ENCODE data around the gene ARFGAP2.

Gene ARFGAP2

DNA sequence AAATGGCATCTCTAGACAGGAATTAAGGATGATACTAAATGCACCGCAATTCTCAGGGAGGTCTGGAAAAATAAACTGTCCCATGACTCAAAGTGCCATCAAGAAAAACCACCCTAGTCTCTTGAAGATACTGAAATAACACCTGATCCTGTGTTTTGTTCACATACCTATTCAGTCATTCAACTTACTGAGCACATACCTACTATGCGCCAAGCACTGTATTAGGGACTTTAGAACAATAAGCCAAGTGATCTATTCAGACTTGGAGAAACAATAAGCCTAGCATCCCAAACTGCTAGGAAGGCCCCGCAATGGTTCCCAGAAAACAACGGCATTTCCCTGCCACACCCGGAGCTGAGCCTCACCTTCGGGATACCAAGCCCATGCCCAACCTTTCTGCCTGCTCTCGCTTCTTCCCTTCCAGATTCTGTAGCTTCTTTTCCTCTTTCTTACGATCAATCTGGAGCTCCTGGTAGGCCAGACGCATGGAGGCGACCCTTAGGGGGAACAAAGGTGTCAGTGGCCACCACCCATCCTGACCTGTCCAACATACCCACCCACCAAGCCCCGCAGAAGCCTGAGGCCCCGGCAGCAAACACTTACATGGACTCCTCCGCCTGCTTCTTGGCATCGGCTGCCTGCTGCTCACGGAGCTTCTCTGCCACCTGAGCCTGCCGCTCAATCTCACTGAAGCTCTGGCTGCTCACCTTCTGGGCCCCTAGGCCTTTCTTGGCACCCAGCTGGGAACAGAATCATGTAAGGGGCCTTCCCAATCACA, 5.4 kb downstream of the ARFGAP2 start:
- H3K27ac ChIP-seq, result no peak overlapping the region
- H3K4me2 ChIP-seq, result no peak overlapping the region
- TF ChIP-seq, protein P1, sequence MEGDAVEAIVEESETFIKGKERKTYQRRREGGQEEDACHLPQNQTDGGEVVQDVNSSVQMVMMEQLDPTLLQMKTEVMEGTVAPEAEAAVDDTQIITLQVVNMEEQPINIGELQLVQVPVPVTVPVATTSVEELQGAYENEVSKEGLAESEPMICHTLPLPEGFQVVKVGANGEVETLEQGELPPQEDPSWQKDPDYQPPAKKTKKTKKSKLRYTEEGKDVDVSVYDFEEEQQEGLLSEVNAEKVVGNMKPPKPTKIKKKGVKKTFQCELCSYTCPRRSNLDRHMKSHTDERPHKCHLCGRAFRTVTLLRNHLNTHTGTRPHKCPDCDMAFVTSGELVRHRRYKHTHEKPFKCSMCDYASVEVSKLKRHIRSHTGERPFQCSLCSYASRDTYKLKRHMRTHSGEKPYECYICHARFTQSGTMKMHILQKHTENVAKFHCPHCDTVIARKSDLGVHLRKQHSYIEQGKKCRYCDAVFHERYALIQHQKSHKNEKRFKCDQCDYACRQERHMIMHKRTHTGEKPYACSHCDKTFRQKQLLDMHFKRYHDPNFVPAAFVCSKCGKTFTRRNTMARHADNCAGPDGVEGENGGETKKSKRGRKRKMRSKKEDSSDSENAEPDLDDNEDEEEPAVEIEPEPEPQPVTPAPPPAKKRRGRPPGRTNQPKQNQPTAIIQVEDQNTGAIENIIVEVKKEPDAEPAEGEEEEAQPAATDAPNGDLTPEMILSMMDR (conservative IDR thresholded peaks at IDR 0.05; ENCODE audit: low read depth, low read length), result no peak
- H2AFZ ChIP-seq (ENCODE audit: low read depth), result no peak overlapping the region
- peaks cover 16% of the 10 kb centered on the region for H3K4me1 ChIP-seq (ENCODE audit: low read depth, poor library complexity, severe bottlenecking)
- H3K79me2 ChIP-seq (ENCODE audit: insufficient read depth, low read depth), result peaks cover 63% of the 10 kb centered on the region
- peaks cover 4% of the 10 kb centered on the region; the same call in 1 of the 2 replicates for H3K36me3 ChIP-seq (ENCODE audit: insufficient read depth)
- H3K4me3 ChIP-seq (IDR thresholded peaks at IDR 0.05; ENCODE audit: insufficient read depth, low read depth, low read length), result no peak overlapping the region
- no peaks in the 10 kb centered on the region for H3K27me3 ChIP-seq (ENCODE audit: insufficient read depth, low read depth)
- no peaks in the 10 kb centered on the region for H4K20me1 ChIP-seq (ENCODE audit: insufficient read depth)
- H3K9ac ChIP-seq, result no peak overlapping the region

DNA sequence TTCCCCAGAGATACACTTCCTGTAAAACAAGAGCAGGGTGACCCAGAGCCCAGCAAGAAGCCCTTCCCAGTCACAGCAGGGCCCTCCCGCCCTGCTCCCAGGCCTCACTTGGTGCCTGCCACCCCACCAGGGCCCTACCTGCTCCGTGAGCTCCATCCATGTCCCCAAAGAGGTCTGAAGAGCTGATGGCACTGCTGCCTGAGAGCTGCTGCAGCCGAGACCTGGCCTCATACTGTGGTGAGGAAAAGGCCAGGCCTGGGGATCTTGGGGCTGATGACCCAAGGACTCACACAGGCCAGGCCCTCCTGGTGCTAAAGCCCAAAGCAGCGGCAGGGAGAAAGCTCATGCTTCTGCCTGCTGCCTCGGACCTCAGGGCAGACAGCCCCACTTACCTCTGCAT, 10.3 kb downstream of the ARFGAP2 start:
- Histone ChIP-seq H3K36me3 (ENCODE audit: insufficient read depth) (no peaks in the 10 kb centered on the region; the same call in 1 of the 2 replicates), H3K4me3 (IDR thresholded peaks at IDR 0.05; ENCODE audit: insufficient read depth, low read depth, low read length) (no peak overlapping the region), H3K4me1 (ENCODE audit: low read depth, poor library complexity, severe bottlenecking) (peaks cover 3% of the 10 kb centered on the region), H2AFZ (ENCODE audit: low read depth) (no peak overlapping the region), H3K9ac (no peak overlapping the region), H3K27ac (no peak overlapping the region), H3K4me2 (no peak overlapping the region), H4K20me1 (ENCODE audit: insufficient read depth) (no peaks in the 10 kb centered on the region), H3K27me3 (ENCODE audit: insufficient read depth, low read depth) (no peaks in the 10 kb centered on the region), H3K79me2 (ENCODE audit: insufficient read depth, low read depth) (peaks cover 19% of the 10 kb centered on the region)
- TF ChIP-seq, protein P1 (conservative IDR thresholded peaks at IDR 0.05; ENCODE audit: low read depth, low read length), result no peak

DNA sequence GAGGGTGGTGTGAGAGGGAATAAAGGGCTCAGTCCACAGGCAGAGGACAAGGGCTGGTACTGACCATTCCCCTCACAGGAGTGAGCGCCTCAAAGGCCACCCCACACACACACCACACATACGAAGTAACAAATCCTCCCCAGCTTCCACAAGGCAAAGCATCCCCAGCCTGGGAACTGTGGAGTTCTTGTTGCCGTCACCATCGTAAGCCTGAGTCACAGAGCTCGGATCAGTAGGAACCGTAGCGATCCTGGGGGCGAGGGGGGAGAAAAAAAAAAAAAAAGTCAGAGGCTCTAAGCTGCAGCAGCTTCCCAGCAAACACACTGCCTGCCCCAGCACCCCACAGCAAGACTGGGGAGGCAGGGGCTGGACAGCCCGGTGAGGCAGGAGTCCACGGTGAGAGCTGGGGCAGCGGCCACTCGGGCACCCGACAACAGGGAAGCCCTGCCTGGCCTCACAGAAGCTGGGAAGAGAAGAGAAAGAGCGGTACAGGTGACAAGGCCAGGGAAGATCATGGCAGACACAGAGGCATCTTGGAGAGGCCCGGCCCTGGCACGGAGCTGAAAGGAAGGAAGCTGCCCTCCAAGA, 11.3 kb downstream of the ARFGAP2 start:
- Histone ChIP-seq H3K27ac (no peak overlapping the region), H3K9ac (no peak overlapping the region), H2AFZ (ENCODE audit: low read depth) (no peak overlapping the region), H4K20me1 (ENCODE audit: insufficient read depth) (no peaks in the 10 kb centered on the region), H3K36me3 (ENCODE audit: insufficient read depth) (no peaks in the 10 kb centered on the region; the same call in 1 of the 2 replicates), H3K27me3 (ENCODE audit: insufficient read depth, low read depth) (no peaks in the 10 kb centered on the region), H3K4me3 (IDR thresholded peaks at IDR 0.05; ENCODE audit: insufficient read depth, low read depth, low read length) (no peak overlapping the region), H3K4me1 (ENCODE audit: low read depth, poor library complexity, severe bottlenecking) (peaks cover 3% of the 10 kb centered on the region), H3K79me2 (ENCODE audit: insufficient read depth, low read depth) (peaks cover 10% of the 10 kb centered on the region), H3K4me2 (no peak overlapping the region)
- TF ChIP-seq, protein P1 (conservative IDR thresholded peaks at IDR 0.05; ENCODE audit: low read depth, low read length), result no peak

DNA sequence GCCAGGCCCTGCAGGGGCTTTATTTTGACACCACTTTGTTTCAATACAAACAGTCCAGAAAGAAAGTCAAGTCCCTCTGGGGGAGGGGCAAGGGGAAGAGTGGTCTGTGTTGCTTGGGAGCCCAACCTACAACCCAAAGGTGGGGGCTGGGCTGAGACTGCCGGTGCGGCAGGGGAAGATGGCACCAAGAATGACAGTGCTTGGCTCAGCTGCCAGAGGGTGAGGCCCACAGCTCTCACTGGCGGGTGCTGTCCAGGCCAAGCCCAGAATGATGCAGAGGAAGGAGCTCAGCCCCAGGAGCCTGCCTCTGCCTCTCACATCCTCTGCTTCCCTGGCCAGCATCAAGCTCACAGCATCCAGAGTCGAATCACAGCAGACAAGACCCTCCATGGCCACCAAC, 12.4 kb downstream of the ARFGAP2 start:
- no peaks in the 10 kb centered on the region; the same call in 1 of the 2 replicates for H3K36me3 ChIP-seq (ENCODE audit: insufficient read depth)
- TF ChIP-seq, protein P1 (conservative IDR thresholded peaks at IDR 0.05; ENCODE audit: low read depth, low read length), result no peak

More for the DNA sequence above, 12.4 kb downstream of the ARFGAP2 start:
- Histone ChIP-seq H3K4me1 (ENCODE audit: low read depth, poor library complexity, severe bottlenecking) (peaks cover 3% of the 10 kb centered on the region), H4K20me1 (ENCODE audit: insufficient read depth) (no peaks in the 10 kb centered on the region), H3K9ac (no peak overlapping the region), H3K4me3 (IDR thresholded peaks at IDR 0.05; ENCODE audit: insufficient read depth, low read depth, low read length) (no peak overlapping the region), H2AFZ (ENCODE audit: low read depth) (no peak overlapping the region), H3K27ac (no peak overlapping the region), H3K27me3 (ENCODE audit: insufficient read depth, low read depth) (no peaks in the 10 kb centered on the region), H3K79me2 (ENCODE audit: insufficient read depth, low read depth) (peaks cover 2% of the 10 kb centered on the region; the same call in 1 of the 2 replicates), H3K4me2 (no peak overlapping the region)

All from KMS-11 (cell line).